ENCODE measurements around the gene CLIC1. TPM values are rescaled to one million over a fixed set of nuclear protein-coding genes. Genes with fewer than 3 reads are reported as not detected.

Gene CLIC1
- polyA plus RNA-seq, 3 donors: 280 to 320 (median 296) TPM

DNA sequence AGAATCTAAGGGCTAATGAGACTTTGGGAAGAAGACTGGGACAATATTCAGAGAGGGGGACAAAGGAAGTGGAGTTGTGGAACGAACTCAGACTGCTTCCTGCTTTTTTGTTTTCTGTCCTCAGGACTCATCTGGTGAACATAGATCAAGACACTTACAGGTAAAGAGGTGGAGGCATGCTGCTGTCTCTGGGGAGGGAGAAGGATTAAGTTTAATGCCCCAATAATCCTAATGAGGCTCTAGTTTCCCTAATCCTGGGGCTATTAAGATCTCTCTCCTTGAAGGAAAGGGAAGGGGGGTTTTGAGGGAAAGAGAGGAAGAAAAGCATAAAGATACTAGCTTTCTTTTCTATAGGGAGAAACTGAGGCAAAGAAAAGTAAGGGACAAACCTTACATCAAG, 8.1 kb upstream of the CLIC1 start:
- no peak for DNase-seq

DNA sequence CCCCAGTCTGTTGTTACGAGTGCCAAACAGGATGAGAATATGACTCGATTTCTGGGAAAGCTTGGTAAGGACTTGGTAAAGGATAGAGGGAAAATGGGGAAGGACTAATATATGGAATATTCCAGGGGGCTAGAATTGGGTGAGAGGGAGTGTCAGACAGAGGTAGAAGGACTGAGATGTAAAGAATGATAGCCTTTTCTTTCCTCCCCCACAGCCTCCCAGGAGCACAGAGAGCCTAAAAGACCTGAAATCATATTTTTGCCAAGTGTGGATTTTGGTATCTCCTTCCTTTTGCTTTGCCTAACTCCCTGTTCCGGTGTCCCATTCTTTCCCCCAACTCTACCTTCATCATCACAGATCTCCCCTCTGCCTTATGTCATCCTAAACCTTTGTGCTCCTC, 6.6 kb upstream of the CLIC1 start:
- DNase-seq: no peak

GRCh38 chr6:31741815-31742214, 5.5 kb upstream of the CLIC1 start:
- DNase-seq: no peak

GRCh38 chr6:31740397-31741223, 4.3 kb upstream of the CLIC1 start:
- DNase-seq: no peak

GRCh38 chr6:31739639-31740396, 3.5 kb upstream of the CLIC1 start, which contains the start of gene MSH5:
Gene MSH5, plus strand, starts transcription at chr6:31740005. Its CDS starts 462 bp downstream, at chr6:31740467.
- peak; percentile 100 for DNase-seq

DNA sequence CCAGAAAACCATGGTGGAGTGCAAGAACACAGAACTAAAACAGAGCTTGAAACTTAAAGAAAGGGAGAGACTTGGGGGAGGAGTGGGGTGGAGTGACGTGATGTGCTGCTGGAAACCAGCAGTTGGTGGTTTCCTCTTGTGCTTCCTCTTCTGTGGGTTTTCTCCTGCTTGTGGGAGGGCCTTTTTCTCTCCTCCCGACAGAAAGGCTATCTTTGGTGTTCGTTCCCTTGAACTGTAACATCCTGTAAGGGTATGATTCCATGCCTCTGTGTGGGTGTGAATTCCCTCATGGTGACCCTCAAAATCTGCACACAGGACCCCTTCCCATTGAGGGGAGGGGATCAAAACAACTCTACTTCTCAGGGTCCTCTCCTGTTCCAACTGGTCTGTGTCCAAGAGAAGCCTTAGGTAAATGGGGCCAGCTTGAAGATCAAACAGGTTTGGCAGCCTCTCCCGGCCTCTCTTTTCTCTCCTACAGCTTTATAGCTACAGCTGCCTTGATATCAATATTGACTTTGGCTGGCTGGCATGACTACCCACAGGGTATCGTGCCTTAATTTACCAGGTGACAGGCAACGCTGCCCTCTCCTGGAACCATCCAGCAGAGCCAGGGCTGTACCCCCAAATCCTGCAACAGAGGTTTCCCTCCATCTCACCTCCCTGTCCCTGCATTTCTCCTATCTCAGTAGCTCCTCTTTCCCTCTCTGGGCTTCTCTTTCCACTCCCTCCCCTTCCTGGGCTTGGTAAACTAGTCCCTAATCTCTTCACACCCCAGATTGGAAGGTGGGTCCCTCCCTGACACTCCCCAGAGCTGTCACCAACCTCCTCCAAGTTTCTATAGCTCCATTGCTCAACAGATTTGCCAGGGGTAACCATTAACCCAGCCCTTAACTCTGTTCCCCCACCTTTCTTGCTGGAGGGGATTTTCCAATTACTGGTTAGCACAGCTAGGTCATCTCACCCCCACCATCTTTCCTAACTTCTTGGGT, 2.0 kb upstream of the CLIC1 start:
- DNase-seq: no peak

- DNase-seq: no peak
Observed at GRCh38 chr6:31737315-31737990, 1.1 kb upstream of the CLIC1 start.

- no peak for DNase-seq
Observed at GRCh38 chr6:31736768-31737314, 511 bp upstream of the CLIC1 start.

DNA sequence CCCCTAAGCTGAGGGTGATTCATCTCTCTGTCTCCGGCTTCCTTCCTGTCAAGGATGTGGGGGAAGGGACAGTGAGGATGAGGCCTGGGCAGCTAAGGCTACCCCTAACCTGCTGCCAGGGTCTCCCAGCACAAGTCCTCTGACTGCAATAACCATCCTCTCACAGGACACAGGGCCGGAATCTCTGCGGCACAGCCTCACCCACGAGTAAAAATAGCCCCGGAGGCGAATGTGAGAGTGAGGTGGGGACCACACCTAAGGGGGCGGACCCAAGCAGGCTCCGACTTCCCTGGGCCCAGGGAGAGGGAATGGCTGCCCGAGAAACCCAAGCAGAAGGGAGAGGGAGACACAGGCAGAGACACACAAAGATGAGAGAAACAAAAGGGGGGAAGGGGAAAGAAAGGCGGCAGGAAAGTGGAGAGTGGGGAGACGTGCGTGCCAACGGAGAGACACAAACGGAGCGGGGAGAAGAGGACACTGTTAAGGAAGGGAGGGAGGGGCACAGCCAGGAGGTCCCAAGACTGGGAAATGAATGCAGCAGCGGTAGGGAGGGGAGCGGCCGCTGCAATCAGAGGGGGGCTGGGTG, 1.4 kb downstream of the CLIC1 start:
- DNase-seq: no peak

DNA sequence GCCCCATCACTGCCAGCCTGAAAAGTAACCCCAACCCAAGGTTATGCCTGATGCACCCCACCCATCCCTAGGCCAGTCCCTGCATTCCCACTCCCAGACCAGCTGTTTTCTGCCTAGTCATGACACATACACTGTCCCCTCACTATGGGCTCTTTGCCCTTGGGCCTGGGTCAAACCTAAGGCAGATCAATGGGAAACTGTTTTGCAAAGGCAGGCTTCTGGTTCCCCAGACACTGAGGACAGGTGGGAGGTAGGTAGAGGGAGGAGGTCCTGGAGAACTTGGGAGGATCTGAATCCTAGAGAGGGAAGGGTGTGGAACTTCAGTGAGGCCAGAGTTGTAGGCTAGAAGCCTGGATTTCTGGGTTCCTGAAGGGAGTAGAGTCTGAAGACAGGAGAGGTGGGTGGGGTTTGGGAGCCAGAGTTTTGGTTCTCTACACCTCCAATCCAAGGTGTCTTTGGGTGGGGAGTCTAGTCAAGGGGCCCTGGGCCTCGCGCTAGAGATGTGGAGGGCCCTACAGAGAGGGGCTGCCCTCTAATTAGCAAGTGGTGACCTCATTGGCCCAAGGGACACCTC, 2.0 kb downstream of the CLIC1 start:
- no peak for DNase-seq

- DNase-seq: no peak
Observed at GRCh38 chr6:31733734-31734133, 2.6 kb downstream of the CLIC1 start.

DNA sequence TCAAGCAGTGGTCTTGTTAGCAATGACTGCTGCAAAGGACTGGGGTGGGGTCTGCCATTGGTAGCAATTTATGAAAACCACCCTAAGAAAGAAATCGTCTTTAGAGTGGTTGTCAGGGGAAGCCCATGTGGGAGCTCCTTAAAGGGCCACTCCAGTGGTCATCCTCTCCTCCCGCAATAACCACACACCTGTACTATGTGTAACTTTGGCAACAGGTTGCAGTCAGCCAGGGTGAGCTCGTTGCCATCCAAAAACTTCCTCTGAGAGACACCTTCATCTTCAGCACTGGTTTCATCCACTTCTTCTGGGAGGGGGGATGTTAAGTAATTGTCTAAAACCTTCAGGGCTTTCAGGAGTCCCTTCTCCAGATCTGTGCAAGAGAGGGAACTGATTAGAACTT, 4.3 kb downstream of the CLIC1 start:
- no peak for DNase-seq

DNA sequence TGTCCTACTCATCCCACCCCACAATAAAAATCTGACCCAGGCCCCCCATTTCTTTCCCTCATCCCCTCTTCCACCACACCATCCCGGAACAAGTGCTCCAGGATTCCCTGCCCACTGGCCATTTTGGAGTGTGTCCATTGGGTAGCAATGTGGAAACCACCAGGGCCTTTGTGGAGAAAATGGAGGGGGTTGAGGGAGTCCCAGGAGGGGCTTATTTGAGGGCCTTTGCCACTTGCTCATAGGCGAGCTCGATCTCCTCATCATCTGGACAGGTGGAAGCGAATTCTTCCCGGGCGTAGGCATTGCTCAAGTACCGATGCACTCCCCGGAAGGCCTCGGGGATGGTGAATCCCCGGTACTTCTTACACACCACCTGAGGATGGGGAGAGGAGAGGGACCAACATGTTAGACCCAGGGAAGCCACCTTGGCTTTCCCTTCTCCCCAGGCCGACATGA, 5.7 kb downstream of the CLIC1 start:
- no peak for DNase-seq

DNA sequence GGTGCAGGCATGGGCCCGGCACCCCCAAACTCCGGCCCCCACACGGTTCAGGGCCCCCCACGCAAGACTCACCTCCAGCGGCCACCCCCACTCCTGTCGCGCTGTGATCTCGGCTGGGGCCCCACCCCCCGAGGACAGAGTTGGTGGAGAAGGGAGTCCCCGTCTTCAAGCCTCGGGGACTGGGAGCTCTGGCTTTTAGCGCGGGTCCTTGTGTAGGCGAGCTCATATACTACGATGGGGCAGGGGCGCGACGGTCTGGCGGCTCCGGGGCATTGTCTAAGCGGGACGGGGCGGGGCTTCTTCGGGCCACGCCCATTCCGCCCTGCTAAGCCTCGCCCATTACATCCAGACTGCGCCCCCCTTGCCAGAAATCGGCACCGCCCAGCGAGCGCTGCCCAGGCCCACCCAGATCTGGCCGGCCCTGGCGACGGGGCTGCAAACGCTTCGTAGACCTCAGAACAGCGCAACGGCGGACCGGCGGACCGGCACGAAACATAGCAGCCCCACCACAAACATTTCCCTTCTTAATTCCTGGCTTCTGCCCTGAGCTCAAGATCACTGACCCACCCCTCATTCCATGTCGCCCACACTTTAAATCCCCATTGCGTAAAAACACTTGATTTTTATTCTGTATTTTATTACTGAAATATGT, 6.2 kb downstream of the CLIC1 start:
- peak; percentile 93 for DNase-seq

- peak; percentile 94 for DNase-seq
Observed at GRCh38 chr6:31729515-31729978, 6.8 kb downstream of the CLIC1 start.

DNA sequence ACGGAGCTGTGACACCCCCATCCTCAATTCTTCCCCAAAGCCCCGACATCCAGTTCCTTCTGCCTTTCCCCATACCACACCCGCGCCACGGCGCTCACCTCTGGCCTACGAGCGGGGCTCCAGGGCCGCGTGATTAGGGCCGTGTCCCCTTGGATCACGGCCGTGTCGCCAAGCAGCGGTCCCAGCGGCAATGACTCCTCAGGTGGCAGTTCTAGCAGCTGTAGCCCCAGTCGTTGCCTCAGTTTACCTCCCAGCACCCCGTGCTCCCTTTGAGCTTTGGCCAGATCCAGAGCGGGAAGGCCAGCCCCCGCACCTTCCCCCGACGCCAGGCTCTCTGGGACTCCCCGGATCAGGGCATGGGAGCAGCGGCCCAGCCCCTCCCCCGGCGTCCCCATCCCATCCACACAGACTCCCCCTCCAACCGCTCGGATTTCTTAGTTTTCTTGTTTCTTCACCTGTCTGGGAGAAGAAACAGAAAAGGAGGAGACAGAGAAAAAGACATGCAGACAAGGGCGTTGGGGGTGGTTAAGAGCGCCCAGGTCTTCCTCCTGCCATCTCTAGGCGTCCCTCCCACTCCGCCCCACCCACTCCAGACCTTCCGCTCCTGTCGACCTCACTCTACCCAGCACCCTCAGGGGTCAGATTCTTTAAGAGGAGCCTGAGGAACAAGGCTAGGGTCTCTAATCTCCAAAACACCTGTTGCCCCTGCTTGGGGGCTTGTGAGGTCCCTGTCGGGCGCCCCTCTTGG, 7.4 kb downstream of the CLIC1 start, which contains the start of gene DDAH2:
DDAH2 (minus strand) TSS at position 533 of the 748 bp plus-strand sequence; CDS start at position 395, 138 bp downstream.
- no peak for DNase-seq

- DNase-seq: no peak
Observed at GRCh38 chr6:31727717-31728671, 8.3 kb downstream of the CLIC1 start.
